Measurements from ENCODE around the gene NOL9.
"Not testable (repeated sequence)": the region's sequence is repeated elsewhere in the genome, so short reads cannot be mapped to it uniquely, and the experiment has no call there.

The NOL9 gene

GRCh38 chr1:6572653-6573383 is 18.5 kb upstream of the NOL9 start:
- DNase-seq (ENCODE audit: low read depth), result no peak

GRCh38 chr1:6570987-6571386 is 16.7 kb upstream of the NOL9 start:
- DNase-seq (ENCODE audit: low read depth), result no peak

GRCh38 chr1:6570100-6570499 is 15.8 kb upstream of the NOL9 start:
- no peak for DNase-seq (ENCODE audit: low read depth)

GRCh38 chr1:6569033-6569432 is 14.7 kb upstream of the NOL9 start:
- no peak for DNase-seq (ENCODE audit: low read depth)

- DNase-seq (ENCODE audit: low read depth), result no peak
Measured at GRCh38 chr1:6560267-6560666, 6.0 kb upstream of the NOL9 start.

GRCh38 chr1:6559161-6559560 is 4.8 kb upstream of the NOL9 start:
- DNase-seq (ENCODE audit: low read depth), result not testable (repeated sequence)

GRCh38 chr1:6557597-6557996 is 3.3 kb upstream of the NOL9 start:
- no peak for DNase-seq (ENCODE audit: low read depth)

- no peak for DNase-seq (ENCODE audit: low read depth)
Measured at GRCh38 chr1:6554907-6555778, 830 bp upstream of the NOL9 start, which contains the start of gene TAS1R1. Gene TAS1R1 (plus strand): TSS chr1:6555307. CDS start chr1:6555374, 67 bp downstream.

GRCh38 chr1:6547301-6547700 is 7.0 kb downstream of the NOL9 start:
- DNase-seq (ENCODE audit: low read depth), result no peak

GRCh38 chr1:6546326-6546725 is 8.0 kb downstream of the NOL9 start:
- DNase-seq (ENCODE audit: low read depth), result no peak

GRCh38 chr1:6545276-6546112 is 8.8 kb downstream of the NOL9 start:
- no peak for DNase-seq (ENCODE audit: low read depth)

GRCh38 chr1:6544831-6545230 is 9.5 kb downstream of the NOL9 start:
- no peak for DNase-seq (ENCODE audit: low read depth)

- no peak for DNase-seq (ENCODE audit: low read depth)
Measured at GRCh38 chr1:6538956-6539355, 15.4 kb downstream of the NOL9 start.

- DNase-seq (ENCODE audit: low read depth), result no peak
Measured at GRCh38 chr1:6536291-6536690, 18.0 kb downstream of the NOL9 start.

- no peak for DNase-seq (ENCODE audit: low read depth)
Measured at GRCh38 chr1:6535214-6535613, 19.1 kb downstream of the NOL9 start.

GRCh38 chr1:6534248-6534822 is 20.0 kb downstream of the NOL9 start:
- no peak for DNase-seq (ENCODE audit: low read depth)

GRCh38 chr1:6531996-6532395 is 22.3 kb downstream of the NOL9 start:
- DNase-seq (ENCODE audit: low read depth), result no peak

GRCh38 chr1:6530504-6531160 is 23.7 kb downstream of the NOL9 start:
- no peak for DNase-seq (ENCODE audit: low read depth)

GRCh38 chr1:6528492-6528891 is 25.8 kb downstream of the NOL9 start:
- no peak for DNase-seq (ENCODE audit: low read depth)

- no peak for DNase-seq (ENCODE audit: low read depth)
Measured at GRCh38 chr1:6526316-6526715, 28.0 kb downstream of the NOL9 start.

GRCh38 chr1:6523566-6523965 is 30.7 kb downstream of the NOL9 start:
- DNase-seq (ENCODE audit: low read depth), result no peak

Measured in stimulated activated CD8-positive, alpha-beta memory T cell treated with anti-CD3 and anti-CD28 coated beads, Interleukin-15, amount 100 ng/mL, for 1 hour (primary cell).